22Rv1 (cell line): ENCODE results near the gene PMVK.

Experiments
- CTCF ChIP-seq: fragments of 450-650 bp; IDR thresholded peaks from 2 replicates; pipeline ENCODE4 v1.5.1; 2017; ENCODE audit warnings: mild to moderate bottlenecking
- ZFX ChIP-seq: fragments of 450-650 bp; IDR thresholded peaks from 2 replicates; pipeline ENCODE4 v1.6.1; 2017; ENCODE audit warnings: antibody characterized with exemption, borderline replicate concordance

GRCh38 chr1:154940651-154941194 is 4.2 kb upstream of the PMVK start:
- TF ChIP-seq CTCF (no peak), ZFX (no peak)
